Activated T-helper 1 cell treated with anti-CD3 and anti-CD28 coated beads, Interleukin-12 subunit alpha, Interleukin-12 subunit beta, Interleukin-2, Interleukin-4 antibody, amounts not matched to agents 30 ng/mL and 10 ng/mL and 1 ng/mL, durations not matched to agents 14 hours and 24 hours and 36 hours (primary cell): ENCODE data around the gene SLC6A11. TPM values are rescaled to one million over a fixed set of nuclear protein-coding genes. Genes with fewer than 3 reads are reported as not detected.

Source experiments
- DNase-seq: peaks from one replicate; pipeline ENCODE4 v3.0.0; 2021; ENCODE audit warnings: low spot score
- H3K27ac Mint-ChIP-seq: one replicate; pipeline ENCODE4 v1.8.0; 2021; ENCODE audit warnings: mild to moderate bottlenecking, mixed read lengths
- H3K27me3 Mint-ChIP-seq: one replicate; pipeline ENCODE4 v1.8.0; 2022; ENCODE audit warnings: mild to moderate bottlenecking, moderate library complexity, mixed read lengths; ENCODE audit not compliant: insufficient read depth
- H3K36me3 Mint-ChIP-seq: one replicate; pipeline ENCODE4 v1.8.0; 2021; ENCODE audit warnings: low read depth, mixed read lengths
- H3K4me1 Mint-ChIP-seq: one replicate; pipeline ENCODE4 v1.8.0; 2021; ENCODE audit warnings: low read depth, mixed read lengths
- H3K4me3 Mint-ChIP-seq: one replicate; pipeline ENCODE4 v1.8.0; 2021; ENCODE audit warnings: mild to moderate bottlenecking, moderate library complexity, mixed read lengths
- H3K9me3 Mint-ChIP-seq: one replicate; pipeline ENCODE4 v1.8.0; 2021; ENCODE audit warnings: mixed read lengths
- intact Hi-C: fragments of 100-400 bp; cut with micrococcal nuclease; formaldehyde crosslinking; loops from one replicate; pipeline ENCODE4 v1.15.1; 2024
- total RNA-seq: library from RNA; stranded (reverse); gene quantifications from 2 replicates; pipeline ENCODE4 v1.2.3, GENCODE V29; 2022

Gene SLC6A11
- total RNA-seq, 1 donor from 2014 or later = not detected

DNA sequence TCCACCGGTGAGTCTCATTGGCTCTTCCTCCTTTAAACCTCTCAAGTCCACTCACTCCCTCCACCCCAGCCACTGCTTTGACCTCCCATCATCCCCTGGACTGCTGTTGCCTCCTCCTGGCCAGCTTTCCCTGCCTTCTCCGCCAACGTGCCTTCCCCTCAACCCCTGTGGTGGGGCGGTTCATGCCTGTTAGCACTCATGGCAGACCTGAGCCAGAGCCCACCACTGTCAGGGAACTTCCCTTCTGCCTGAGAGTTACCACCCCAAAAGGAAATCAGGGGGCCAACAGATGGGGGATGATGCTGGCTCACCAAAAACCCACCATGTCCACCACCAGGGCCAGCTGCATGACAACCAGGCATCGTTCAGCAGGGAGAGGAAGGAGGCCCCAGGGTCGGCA is 132.3 kb downstream of the SLC6A11 start:
- intact Hi-C loops = no loop called here
- no peaks in the 10 kb centered on the region for H3K4me1 Mint-ChIP-seq
- no peak for DNase-seq
- peaks cover 1% of the 10 kb centered on the region for H3K27me3 Mint-ChIP-seq
- H3K4me3 Mint-ChIP-seq = no peak overlapping the region
- H3K36me3 Mint-ChIP-seq = no peaks in the 10 kb centered on the region
- no peak overlapping the region for H3K27ac Mint-ChIP-seq
- no peaks in the 10 kb centered on the region for H3K9me3 Mint-ChIP-seq

GRCh38 chr3:10949197-10949596 is 133.2 kb downstream of the SLC6A11 start:
- peaks cover 2% of the 10 kb centered on the region for H3K27me3 Mint-ChIP-seq
- H3K27ac Mint-ChIP-seq = no peak overlapping the region
- no peak overlapping the region for H3K4me3 Mint-ChIP-seq
- no peaks in the 10 kb centered on the region for H3K9me3 Mint-ChIP-seq
- H3K4me1 Mint-ChIP-seq = no peaks in the 10 kb centered on the region
- no peak for DNase-seq
- intact Hi-C loops = no loop called here
- H3K36me3 Mint-ChIP-seq = no peaks in the 10 kb centered on the region

DNA sequence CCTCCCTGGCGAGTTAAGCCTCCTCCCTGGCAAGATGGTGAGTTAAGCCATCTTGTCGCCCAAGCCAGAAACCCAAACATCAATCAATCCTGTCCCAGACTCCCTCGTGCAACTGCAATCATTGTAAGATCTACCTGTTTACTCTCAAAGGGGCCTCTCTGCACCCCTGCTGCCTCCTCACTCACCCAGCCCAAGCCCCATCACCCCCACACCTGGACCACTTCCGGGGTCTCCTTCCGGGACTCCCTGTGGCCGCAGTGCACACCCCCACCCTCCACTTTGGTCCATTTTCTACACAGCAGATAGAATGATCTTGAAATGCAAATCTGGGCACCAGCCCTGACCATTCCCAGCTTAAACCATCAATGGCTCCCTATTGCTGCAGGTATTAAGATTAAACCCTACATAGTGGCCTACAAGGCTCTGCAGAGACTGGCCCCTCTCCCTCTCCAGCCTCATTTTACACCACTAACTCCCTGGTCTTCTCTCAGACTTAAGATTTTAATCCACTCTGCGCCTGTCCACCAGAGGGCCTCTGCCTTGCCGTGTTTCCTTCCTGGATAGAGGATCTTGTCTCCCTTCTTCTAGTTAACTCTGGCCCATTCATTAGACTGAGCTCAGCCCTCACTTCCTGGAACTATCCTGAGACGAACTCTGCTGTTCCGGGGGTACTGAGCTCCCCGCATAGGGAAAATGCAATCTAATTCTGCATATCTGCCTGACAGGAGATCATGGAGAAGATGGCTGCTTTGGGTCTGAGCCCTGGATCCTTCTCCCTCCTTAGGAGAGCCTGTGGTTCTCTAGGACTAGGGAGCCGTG is 134.7 kb downstream of the SLC6A11 start:
- Mint-ChIP-seq H3K4me1 (no peaks in the 10 kb centered on the region), H3K27ac (no peak overlapping the region), H3K36me3 (no peaks in the 10 kb centered on the region), H3K4me3 (no peak overlapping the region), H3K9me3 (no peaks in the 10 kb centered on the region), H3K27me3 (peaks cover 2% of the 10 kb centered on the region)
- intact Hi-C loops = no loop called here
- no peak for DNase-seq

DNA sequence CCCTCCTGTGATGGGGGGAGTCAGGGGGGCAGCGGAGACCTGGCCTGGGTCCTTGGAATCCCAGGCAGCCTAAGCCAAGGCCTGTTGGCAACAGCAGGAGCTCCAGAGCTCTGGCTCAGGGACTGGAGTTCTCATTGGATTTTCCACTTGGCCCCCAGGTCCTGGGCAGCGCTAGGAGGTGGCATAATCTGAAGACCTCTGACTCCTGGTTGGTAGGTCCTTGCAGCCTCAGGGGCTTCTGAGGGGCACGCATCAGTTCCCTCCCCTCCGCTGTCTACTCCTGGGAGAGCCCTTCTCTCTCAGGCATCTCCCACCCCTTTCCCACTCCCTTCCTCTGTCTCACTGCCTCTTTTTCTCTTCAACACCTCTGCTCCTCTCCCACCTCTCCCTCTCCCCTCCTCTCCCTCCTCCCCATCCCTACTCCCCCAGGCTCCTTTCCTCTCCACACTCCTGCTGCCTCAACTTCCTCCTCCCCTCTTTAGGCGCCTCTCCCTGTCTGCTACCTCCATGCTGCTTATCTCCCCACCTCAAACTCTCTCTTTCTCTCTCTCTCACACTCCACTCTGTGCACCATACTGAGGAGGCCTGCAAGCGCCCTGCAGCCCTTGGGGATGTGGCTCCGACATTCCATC is 135.4 kb downstream of the SLC6A11 start:
- Mint-ChIP-seq H3K4me1 (no peaks in the 10 kb centered on the region), H3K36me3 (no peaks in the 10 kb centered on the region), H3K27ac (no peak overlapping the region), H3K4me3 (no peak overlapping the region), H3K27me3 (peaks cover 2% of the 10 kb centered on the region), H3K9me3 (no peaks in the 10 kb centered on the region)
- DNase-seq = no peak
- intact Hi-C loops = no loop called here

- Mint-ChIP-seq H3K4me3 (no peak overlapping the region), H3K9me3 (no peaks in the 10 kb centered on the region), H3K27me3 (peaks cover 2% of the 10 kb centered on the region)
Observed at GRCh38 chr3:10952525-10952924, 136.5 kb downstream of the SLC6A11 start.

GRCh38 chr3:10954740-10955139 is 138.7 kb downstream of the SLC6A11 start:
- Mint-ChIP-seq H3K27ac (no peak overlapping the region), H3K27me3 (peaks cover 2% of the 10 kb centered on the region), H3K4me1 (no peaks in the 10 kb centered on the region), H3K4me3 (no peak overlapping the region), H3K36me3 (no peaks in the 10 kb centered on the region), H3K9me3 (no peaks in the 10 kb centered on the region)
- DNase-seq = no peak
- intact Hi-C loops = no loop called here

More at GRCh38 chr3:10952525-10952924, 136.5 kb downstream of the SLC6A11 start:
- Mint-ChIP-seq H3K27ac (no peak overlapping the region), H3K36me3 (no peaks in the 10 kb centered on the region), H3K4me1 (no peaks in the 10 kb centered on the region)
- DNase-seq = no peak
- intact Hi-C loops = no loop called here

DNA sequence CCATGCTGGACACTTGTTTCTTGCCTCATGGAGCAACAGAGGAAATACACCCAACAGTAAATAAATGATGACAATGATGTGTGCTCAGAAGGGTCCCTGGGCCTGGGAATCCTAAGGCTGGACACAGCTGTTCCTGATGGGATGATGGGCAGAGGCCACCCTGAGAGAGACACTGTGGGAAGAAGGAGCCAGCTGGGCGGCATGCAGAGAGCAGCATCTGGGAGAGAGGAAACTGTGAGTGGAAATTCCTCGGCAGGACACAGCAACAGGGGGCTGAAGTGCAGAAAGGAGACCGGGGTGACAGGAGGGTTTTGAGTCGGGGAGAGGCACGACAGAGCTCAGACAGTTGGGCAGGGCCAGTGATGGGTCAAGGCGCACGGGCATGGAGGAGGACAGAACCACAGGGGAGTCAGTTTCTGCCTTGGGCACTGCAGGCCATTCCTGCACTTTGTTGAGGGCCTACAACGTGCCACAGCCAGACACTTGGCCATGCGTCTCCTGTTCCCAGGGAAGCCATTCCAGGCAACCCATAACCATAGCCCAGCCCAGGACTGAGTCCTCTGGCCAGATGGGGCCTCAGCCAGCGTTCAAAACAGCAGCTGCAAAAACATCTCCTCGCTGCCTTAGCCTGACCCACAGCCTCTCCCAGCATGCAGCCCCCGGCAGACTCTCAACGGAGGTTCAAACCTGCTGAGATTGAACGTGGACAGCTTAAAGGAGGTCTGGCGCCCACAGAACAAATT is 139.9 kb downstream of the SLC6A11 start:
- no peaks in the 10 kb centered on the region for H3K4me1 Mint-ChIP-seq
- intact Hi-C loops = no loop called here
- no peak for DNase-seq
- no peak overlapping the region for H3K27ac Mint-ChIP-seq
- peaks cover 2% of the 10 kb centered on the region for H3K27me3 Mint-ChIP-seq
- H3K9me3 Mint-ChIP-seq = no peaks in the 10 kb centered on the region
- no peaks in the 10 kb centered on the region for H3K36me3 Mint-ChIP-seq
- no peak overlapping the region for H3K4me3 Mint-ChIP-seq

- Mint-ChIP-seq H3K4me1 (no peaks in the 10 kb centered on the region), H3K9me3 (no peaks in the 10 kb centered on the region), H3K36me3 (no peaks in the 10 kb centered on the region), H3K4me3 (no peak overlapping the region), H3K27me3 (peaks cover 2% of the 10 kb centered on the region), H3K27ac (no peak overlapping the region)
- DNase-seq = no peak
- intact Hi-C loops = no loop called here
Observed at GRCh38 chr3:10956531-10956930, 140.5 kb downstream of the SLC6A11 start.

- intact Hi-C loops = no loop called here
- Mint-ChIP-seq H3K27ac (no peak overlapping the region), H3K4me1 (no peaks in the 10 kb centered on the region), H3K27me3 (peaks cover 2% of the 10 kb centered on the region), H3K9me3 (no peaks in the 10 kb centered on the region), H3K4me3 (no peak overlapping the region), H3K36me3 (no peaks in the 10 kb centered on the region)
- no peak for DNase-seq
Observed at GRCh38 chr3:10956986-10957385, 141.0 kb downstream of the SLC6A11 start.

DNA sequence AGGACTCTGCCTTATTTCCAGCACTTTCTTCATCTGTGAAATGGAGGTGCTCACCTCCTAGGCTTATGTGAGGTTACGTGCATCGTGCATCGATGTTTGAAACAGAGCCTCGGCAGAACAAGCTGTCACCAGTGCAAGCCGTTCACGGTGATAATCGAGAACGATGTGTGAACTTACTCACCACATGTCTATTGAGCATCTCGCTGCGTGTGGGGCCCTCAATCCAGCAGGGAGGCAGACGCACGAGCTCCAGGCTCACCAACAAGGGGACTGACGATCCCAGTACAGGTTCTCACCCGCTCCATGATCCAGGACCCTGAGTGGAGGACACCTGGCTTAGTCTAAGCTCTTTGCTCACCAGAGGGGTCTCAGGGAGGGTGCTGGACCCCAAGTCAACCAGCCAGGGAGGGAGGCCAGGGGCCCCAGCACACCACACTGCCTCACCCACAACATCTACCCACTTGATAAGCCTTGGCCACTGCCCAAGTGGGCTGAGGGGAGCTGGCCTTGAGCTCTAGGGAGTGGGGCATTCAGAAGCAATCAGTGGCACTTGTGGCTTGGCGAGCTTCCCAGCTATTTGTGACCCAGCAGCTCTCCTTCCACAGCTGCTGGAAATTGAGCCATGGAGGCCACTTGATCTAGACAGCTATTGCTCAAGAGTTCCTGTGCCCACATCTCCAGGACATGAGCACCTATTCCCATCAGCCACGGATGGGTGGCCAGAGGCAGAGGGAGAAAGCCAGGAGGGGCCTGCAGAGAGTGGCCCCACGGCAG is 142.1 kb downstream of the SLC6A11 start:
- intact Hi-C loops = no loop called here
- no peaks in the 10 kb centered on the region for H3K9me3 Mint-ChIP-seq

DNA sequence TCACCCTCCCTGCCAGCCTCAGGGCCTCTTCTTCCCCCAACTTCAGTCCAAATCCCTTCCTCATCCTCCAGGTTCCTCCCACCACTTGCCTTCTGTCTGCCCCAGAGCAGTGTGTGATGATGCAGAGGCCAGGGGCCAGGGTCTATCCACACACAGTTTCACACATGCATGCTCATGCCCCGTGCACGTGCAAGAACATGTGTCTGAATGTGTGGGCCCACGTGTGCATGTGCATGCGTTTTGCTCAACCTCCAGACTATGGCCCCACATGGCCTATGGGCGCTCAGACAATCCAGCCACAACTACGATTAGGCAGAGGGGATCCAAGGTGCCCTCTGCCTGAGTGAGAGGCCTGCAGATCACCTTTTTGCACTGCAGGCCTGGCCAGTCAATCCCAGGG is 144.2 kb downstream of the SLC6A11 start:
- intact Hi-C loops = loop anchor here (5.0 kb wide), 1 partner anchor 473 kb away; no protein-coding TSS in a partner anchor
- no peaks in the 10 kb centered on the region for H3K27me3 Mint-ChIP-seq
- no peak for DNase-seq
- H3K4me3 Mint-ChIP-seq = no peak overlapping the region
- no peaks in the 10 kb centered on the region for H3K4me1 Mint-ChIP-seq
- H3K9me3 Mint-ChIP-seq = no peaks in the 10 kb centered on the region
- no peak overlapping the region for H3K27ac Mint-ChIP-seq
- no peaks in the 10 kb centered on the region for H3K36me3 Mint-ChIP-seq

More for the DNA sequence above, 142.1 kb downstream of the SLC6A11 start:
- H3K27me3 Mint-ChIP-seq = peaks cover 2% of the 10 kb centered on the region
- no peak overlapping the region for H3K27ac Mint-ChIP-seq
- no peak overlapping the region for H3K4me3 Mint-ChIP-seq
- no peaks in the 10 kb centered on the region for H3K36me3 Mint-ChIP-seq
- no peaks in the 10 kb centered on the region for H3K4me1 Mint-ChIP-seq
- no peak for DNase-seq

DNA sequence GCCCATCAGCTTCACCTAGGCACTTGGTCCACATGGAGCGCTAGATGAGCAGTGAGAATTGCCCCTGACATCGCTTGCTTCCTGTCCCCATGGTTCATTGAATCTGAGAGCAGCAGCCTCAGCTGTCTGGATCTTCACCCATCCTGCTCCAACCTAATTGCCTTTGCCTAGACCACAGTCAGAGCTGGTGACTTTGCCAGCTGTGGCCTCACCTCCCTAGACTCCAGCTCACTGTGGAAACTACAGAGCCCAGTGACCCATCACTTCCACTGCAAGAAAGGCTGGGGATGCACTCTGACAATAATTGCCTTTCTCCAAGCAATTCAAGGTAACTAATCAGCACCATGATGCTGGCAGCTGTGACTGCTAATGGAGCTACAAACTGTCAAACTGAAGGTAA is 145.9 kb downstream of the SLC6A11 start:
- no peaks in the 10 kb centered on the region for H3K27me3 Mint-ChIP-seq
- H3K4me1 Mint-ChIP-seq = no peaks in the 10 kb centered on the region
- no peak overlapping the region for H3K4me3 Mint-ChIP-seq

More for the DNA sequence above, 145.9 kb downstream of the SLC6A11 start:
- no peaks in the 10 kb centered on the region for H3K9me3 Mint-ChIP-seq
- H3K36me3 Mint-ChIP-seq = no peaks in the 10 kb centered on the region
- intact Hi-C loops = loop anchor here (5.0 kb wide), 1 partner anchor 475 kb away; no protein-coding TSS in a partner anchor
- no peak for DNase-seq
- no peak overlapping the region for H3K27ac Mint-ChIP-seq
